ENCODE results near the gene ENHO.

- TF ChIP-seq CTCF (IDR thresholded peaks at IDR 0.05) = no peak
- no peak for TF ChIP-seq POLR2A (IDR thresholded peaks at IDR 0.05)
Measured at GRCh38 chr9:34514401-34514800, 8.4 kb downstream of the ENHO start.
